ENCODE measurements around the gene SUSD6. TPM values are rescaled to one million over a fixed set of nuclear protein-coding genes. Genes with fewer than 3 reads are reported as not detected.

Gene SUSD6
- total and polyA plus RNA-seq, 2 donors from 2014 or later: 14.3 to 84.2 TPM

DNA sequence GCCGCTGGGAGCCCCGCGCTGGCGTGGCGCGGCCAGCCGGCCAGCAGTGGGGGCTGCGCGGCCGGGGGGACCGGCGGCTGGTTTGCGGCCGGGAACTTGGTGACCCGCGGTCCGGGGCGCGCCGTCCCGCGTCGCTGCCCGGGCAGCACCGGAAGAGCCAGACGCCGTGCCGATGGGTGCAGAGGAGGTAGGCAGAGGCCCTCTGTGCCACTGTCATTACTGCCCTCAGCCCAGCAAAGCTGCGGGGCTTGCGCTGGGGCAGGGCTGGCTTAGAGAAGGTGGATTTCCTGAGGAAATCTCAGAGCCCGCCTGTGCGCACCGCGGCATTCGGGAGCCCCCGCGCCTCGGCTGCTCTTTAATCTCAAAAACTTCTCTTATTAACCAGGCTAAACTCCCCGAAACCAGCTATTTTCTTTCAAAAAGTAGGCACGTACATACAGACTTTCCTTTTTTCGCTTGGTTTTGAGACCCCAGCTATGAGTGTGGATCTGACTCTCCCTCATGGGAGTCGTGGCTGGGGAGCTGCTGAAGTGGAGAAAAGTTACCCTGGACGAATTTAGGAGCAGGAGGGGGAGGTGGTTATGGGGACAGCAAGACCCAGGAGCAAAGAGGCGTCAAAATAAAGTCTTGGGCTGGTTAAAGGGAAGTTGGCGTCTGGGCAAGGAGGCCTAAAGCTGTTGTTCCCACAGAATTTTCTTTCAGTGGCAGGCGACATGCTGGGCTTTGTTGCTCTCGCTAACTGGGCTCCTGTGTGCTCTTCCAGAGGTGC, 802 bp downstream of the SUSD6 start:
- H3K9ac ChIP-seq (ENCODE audit: low read length in 3 of 3): peak overlapping the region; percentile 30 to 95 (median 83)

DNA sequence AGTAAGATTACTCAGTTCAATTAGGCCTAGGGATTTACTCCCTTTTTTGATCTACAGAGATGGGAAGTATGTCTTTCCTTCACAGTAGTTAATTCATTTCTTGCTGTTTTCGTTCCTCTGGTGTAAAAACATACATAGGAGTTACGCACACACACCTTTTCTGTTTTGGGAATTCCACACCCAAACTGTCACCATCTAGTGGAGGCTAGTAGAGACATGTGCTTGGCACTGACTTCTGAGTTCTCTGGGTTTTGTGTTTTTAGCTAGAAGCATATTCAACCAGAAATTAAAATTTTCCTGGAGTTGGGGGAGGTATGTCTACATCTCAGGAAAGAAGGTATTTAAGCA, 1.4 kb downstream of the SUSD6 start:
- Histone ChIP-seq H3K27ac (ENCODE audit: low read depth in 2 of 2, low read length in 2 of 2) (peak overlapping the region; percentile 92 to 94), H3K9ac (ENCODE audit: low read length in 3 of 3) (peak overlapping the region; percentile 30 to 95 (median 83)), H3K36me3 (ENCODE audit: control insufficient read depth in 2 of 3, insufficient read depth in 3 of 3, low read length in 3 of 3) (no peaks in the 10 kb centered on the region), H3K4me3 (ENCODE audit: low read length in 3 of 3) (peak overlapping the region; percentile 53 to 90 (median 84)), H3K9me3 (ENCODE audit: control insufficient read depth in 2 of 3, insufficient read depth in 1 of 3, low read length in 3 of 3) (no peaks in the 10 kb centered on the region), H3K4me1 (ENCODE audit: control insufficient read depth in 2 of 3, insufficient read depth in 2 of 3, low read depth in 1 of 3, low read length in 3 of 3) (peaks cover 7 to 52% (median 38%) of the 10 kb centered on the region in 3 donors), H3K27me3 (ENCODE audit: control insufficient read depth, insufficient read depth, low read length) (no peaks in the 10 kb centered on the region)
- FAIRE-seq: no peak
- TF ChIP-seq, protein P1, sequence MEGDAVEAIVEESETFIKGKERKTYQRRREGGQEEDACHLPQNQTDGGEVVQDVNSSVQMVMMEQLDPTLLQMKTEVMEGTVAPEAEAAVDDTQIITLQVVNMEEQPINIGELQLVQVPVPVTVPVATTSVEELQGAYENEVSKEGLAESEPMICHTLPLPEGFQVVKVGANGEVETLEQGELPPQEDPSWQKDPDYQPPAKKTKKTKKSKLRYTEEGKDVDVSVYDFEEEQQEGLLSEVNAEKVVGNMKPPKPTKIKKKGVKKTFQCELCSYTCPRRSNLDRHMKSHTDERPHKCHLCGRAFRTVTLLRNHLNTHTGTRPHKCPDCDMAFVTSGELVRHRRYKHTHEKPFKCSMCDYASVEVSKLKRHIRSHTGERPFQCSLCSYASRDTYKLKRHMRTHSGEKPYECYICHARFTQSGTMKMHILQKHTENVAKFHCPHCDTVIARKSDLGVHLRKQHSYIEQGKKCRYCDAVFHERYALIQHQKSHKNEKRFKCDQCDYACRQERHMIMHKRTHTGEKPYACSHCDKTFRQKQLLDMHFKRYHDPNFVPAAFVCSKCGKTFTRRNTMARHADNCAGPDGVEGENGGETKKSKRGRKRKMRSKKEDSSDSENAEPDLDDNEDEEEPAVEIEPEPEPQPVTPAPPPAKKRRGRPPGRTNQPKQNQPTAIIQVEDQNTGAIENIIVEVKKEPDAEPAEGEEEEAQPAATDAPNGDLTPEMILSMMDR (IDR thresholded peaks at IDR 0.05; ENCODE audit: borderline replicate concordance, extremely low read depth, insufficient read depth): no peak
- intact Hi-C loops (cut with DNase I): no loop called here
- no peak for DNase-seq

More for the DNA sequence above, 802 bp downstream of the SUSD6 start:
- Histone ChIP-seq H3K4me1 (ENCODE audit: control insufficient read depth in 2 of 3, insufficient read depth in 2 of 3, low read depth in 1 of 3, low read length in 3 of 3) (peaks cover 7 to 47% (median 36%) of the 10 kb centered on the region in 3 donors), H3K9me3 (ENCODE audit: control insufficient read depth in 2 of 3, insufficient read depth in 1 of 3, low read length in 3 of 3) (no peaks in the 10 kb centered on the region), H3K27ac (ENCODE audit: low read depth in 2 of 2, low read length in 2 of 2) (peak overlapping the region; percentile 92 to 94), H3K4me3 (ENCODE audit: low read length in 3 of 3) (peak overlapping the region; percentile 53 to 90 (median 84)), H3K36me3 (ENCODE audit: control insufficient read depth in 2 of 3, insufficient read depth in 3 of 3, low read length in 3 of 3) (no peaks in the 10 kb centered on the region), H3K27me3 (ENCODE audit: control insufficient read depth, insufficient read depth, low read length) (no peaks in the 10 kb centered on the region)
- TF ChIP-seq, protein P1 (IDR thresholded peaks at IDR 0.05; ENCODE audit: borderline replicate concordance, extremely low read depth, insufficient read depth): no peak
- DNase-seq (peak; percentile 27 to 81 (median 58)), FAIRE-seq (no peak)
- intact Hi-C loops (cut with DNase I): no loop called here

DNA sequence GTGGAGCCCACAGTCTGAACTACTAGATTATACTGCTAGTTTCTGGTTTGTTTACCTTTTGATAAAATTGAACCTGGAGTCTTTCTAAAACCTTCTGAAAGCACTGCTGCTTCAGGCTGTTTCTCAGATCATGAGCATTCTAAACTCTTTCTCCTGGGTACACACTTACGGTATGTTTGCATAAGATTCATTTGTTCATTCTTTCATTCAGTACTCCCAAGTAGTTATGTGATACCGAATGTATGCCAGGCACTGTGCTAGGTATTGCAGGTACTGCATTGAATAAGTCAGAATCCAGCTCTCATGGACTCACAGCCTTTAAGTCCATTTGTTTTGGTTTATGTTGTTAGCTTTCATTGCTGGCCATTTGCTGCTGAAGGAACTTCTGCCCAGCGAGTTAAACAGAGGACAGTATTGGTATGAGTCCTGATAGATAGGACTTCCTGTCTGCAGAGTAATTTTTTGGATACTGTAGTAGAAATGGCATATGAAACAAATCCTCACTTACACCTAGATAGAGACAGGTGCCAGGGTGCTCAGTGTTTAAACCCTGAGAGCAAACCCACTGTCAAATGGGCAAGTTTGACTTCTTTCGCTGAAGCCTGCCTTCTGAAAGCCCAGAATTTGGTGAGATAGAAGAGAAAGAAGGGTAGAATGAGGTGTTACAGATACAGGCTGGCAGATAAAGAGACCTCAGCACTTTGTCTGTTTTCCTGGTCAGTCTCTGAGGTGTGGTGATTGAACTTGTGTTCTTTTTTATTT, 2.1 kb downstream of the SUSD6 start:
- FAIRE-seq: no peak
- intact Hi-C loops (cut with DNase I): no loop called here
- no peaks in the 10 kb centered on the region for H3K27me3 ChIP-seq (ENCODE audit: control insufficient read depth, insufficient read depth, low read length)
- H3K9me3 ChIP-seq (ENCODE audit: control insufficient read depth in 2 of 3, insufficient read depth in 1 of 3, low read length in 3 of 3): no peaks in the 10 kb centered on the region
- DNase-seq: no peak
- H3K36me3 ChIP-seq (ENCODE audit: control insufficient read depth in 2 of 3, insufficient read depth in 3 of 3, low read length in 3 of 3): no peaks in the 10 kb centered on the region
- peak overlapping the region in 1 of 3 donors; percentile 95 for H3K9ac ChIP-seq (ENCODE audit: low read length in 3 of 3)
- peak overlapping the region; percentile 13 to 90 (median 84) for H3K4me3 ChIP-seq (ENCODE audit: low read length in 3 of 3)
- TF ChIP-seq, protein P1 (IDR thresholded peaks at IDR 0.05; ENCODE audit: borderline replicate concordance, extremely low read depth, insufficient read depth): no peak
- peak overlapping the region; percentile 92 to 94 for H3K27ac ChIP-seq (ENCODE audit: low read depth in 2 of 2, low read length in 2 of 2)
- H3K4me1 ChIP-seq (ENCODE audit: control insufficient read depth in 2 of 3, insufficient read depth in 2 of 3, low read depth in 1 of 3, low read length in 3 of 3): peaks cover 7 to 60% (median 45%) of the 10 kb centered on the region in 3 donors

Measured in kidney (tissue), 14 donors.